CD4-positive, alpha-beta T cell treated with Interferon gamma for 1 hour (primary cell): ENCODE data around the gene HDAC4.

Experiments used
- DNase-seq: peaks from one replicate; pipeline ENCODE4 v3.0.0-alpha.2; 2020

The HDAC4 gene

GRCh38 chr2:239383036-239383758, 17.6 kb downstream of the HDAC4 start:
- no peak for DNase-seq

DNA sequence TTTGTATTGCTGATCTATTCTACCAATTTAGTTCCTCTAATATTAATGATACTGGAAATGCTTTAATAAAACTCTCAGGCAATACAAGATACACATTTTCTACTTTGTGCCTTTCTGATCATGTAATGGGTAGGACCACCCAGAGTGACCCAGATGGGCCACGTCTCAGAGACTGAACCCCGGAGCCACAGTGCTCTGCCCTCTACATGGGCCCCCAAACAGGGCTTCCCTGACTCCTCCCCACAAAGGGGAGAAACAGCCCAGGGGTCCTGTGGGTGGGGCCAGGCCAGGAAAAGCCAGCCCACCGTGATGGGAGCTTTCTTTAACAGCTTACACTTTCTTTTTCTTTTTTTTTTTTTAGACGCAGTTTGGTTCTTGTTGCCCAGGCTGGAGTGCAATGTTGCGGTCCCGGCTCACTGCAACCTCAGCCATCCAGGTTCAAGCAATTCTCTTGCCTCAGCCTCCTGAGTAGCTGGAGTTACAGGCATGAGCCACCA, 18.4 kb downstream of the HDAC4 start:
- DNase-seq, result no peak

- peak; percentile 77 for DNase-seq
These were observed 19.1 kb downstream of the HDAC4 start for GRCh38 chr2:239381709-239382134.

GRCh38 chr2:239380831-239381708, 19.8 kb downstream of the HDAC4 start:
- peak; percentile 79 for DNase-seq

GRCh38 chr2:239379641-239380170, 21.1 kb downstream of the HDAC4 start:
- no peak for DNase-seq

- DNase-seq, result no peak
These were observed 21.7 kb downstream of the HDAC4 start for GRCh38 chr2:239378918-239379640.

DNA sequence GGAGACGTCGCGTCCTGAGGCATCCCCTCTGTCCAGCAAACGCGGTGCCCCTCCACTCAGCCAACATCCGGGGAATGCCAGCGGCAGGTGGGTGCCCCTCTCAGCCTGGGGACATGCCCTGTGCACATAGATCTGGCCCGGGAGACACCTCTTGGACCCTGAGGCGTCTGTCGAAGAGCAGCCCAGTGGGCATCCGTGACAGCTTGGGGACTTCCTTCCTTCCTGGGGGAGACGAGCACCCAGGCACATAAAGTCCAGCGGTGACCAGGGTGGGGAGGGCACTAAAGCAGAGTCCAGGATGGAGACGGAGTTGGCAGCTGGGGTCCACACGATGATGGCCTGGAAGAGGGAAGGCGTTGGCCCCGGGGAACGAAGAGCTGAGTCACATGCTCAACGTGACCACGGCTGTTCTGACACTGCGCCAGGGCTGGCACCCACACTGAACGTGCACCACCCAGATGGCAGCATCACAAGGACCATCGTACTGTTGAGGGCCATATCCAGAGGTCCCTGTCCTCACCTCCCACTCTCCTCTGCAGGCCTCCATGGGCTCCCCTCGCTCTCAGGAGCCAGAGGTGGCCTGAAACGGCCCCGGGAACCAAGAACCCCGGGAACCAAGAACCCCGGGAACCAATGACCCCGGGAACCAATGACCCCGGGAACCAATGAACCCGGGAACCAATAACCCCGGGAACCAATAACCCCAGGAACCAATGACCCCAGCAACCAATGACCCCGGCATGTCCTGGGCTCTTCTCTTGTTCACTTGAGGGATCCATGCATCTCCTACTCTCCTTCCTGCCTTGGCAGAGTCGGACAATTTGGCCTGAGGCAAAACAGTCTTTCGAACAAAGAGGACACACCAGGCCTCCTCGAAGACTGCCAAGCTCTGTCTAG, 22.6 kb downstream of the HDAC4 start:
- DNase-seq, result no peak

- no peak for DNase-seq
These were observed 23.2 kb downstream of the HDAC4 start for GRCh38 chr2:239377591-239377990.

GRCh38 chr2:239376942-239377531, 23.8 kb downstream of the HDAC4 start:
- DNase-seq, result no peak

GRCh38 chr2:239376351-239376750, 24.5 kb downstream of the HDAC4 start:
- no peak for DNase-seq

DNA sequence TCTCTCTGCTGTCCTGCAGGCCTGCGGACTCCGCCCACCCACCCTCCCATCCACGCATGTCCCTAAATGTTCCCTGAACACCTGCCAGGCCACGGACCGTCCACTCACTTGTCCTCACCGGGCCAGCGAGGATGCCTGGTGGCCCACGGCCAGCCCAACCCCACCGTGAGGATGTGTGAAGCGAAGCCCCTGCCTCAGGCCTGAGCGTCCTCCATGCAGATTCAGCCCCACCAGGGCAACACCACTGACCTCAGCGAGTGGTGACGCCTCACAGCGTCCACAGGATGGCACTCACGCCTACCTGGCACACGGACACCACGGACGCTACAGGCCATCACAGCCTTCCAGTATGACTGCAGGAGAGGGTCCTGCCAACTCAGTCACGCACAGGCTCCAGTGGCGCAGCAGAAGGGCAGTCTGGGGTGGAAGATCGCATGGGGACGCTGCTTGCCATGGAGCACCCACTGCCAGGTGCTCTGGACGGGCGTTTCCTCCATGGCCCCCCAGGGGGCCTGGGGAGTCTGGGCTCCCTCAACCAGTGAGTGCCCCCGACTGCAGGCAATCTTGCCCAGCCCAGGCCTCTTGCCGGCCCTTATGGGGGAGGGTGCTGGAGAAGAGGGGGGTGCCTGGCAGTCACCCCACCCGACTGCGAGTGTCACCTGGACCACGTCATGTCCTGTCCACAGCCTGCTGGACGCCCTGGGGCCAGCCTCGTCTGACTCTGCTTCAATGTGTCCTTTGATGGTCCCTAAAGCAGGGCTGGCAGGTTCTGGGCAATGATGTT, 25.4 kb downstream of the HDAC4 start:
- no peak for DNase-seq

DNA sequence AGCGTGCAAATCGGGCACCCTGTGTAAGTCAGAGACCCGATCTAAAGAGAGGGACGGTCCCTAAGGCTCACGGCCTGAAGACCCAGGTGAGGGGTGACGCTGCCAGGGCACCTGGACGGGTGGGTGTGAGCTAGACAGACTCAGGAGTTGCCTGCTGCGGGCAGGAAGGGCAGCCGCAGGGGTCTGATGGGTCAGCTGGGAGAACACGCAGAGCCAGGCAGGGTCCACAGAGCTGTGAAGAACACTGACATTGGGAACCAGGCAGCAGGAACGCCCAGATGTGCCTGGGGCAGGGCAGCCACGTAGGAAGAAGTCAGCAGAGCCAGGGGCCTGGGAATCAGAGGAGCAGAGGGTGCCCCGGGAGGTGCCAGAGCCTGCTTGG, 25.9 kb downstream of the HDAC4 start:
- DNase-seq, result no peak

DNA sequence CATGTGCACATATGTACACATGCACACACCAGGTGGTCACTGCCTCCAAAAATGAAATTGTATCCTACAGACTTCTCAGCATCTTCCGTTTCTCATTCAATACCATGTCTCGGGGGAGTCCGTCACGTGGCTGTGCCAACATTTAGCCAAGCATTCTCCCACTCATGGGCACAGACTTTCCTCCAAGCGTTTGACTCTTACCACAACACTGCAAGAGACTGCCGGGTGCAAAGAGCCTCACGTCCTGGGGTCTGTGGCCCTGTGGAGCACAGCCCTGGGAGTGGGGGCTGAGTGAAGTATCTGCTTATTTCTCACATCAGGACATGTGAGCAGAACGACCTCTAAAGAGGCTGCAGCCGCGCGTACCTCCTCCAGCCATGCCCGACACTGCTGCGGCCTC, 28.0 kb downstream of the HDAC4 start:
- no peak for DNase-seq

- DNase-seq, result no peak
These were observed 28.8 kb downstream of the HDAC4 start for GRCh38 chr2:239371726-239372686.

GRCh38 chr2:239370876-239371725, 29.7 kb downstream of the HDAC4 start:
- no peak for DNase-seq

DNA sequence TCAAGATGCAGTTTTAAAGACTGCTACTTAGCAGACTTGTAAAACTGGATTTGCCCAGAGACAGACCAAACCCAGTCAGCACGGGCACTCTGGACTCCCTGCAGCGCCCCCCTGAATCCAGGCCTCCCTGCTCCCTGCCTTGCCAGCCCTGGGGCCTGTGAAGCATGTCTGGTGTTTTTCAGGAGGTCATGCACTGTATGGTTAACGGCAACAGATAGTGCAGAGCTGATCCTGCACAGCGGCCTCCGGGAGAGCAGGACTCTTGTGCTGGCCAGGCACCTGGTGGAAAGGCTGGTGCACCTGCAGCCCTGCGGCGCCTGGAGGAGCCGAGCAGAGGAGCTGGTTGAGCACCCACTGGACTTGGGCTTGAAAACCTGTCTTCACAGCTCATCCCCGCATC, 30.4 kb downstream of the HDAC4 start:
- no peak for DNase-seq

GRCh38 chr2:239369631-239370161, 31.1 kb downstream of the HDAC4 start:
- DNase-seq, result peak; percentile 85

GRCh38 chr2:239368906-239369552, 31.8 kb downstream of the HDAC4 start:
- no peak for DNase-seq
